ENCODE results near the gene BST1.
"Not testable (repeated sequence)": the region's sequence is repeated elsewhere in the genome, so short reads cannot be mapped to it uniquely, and the experiment has no call there.

The BST1 gene

DNA sequence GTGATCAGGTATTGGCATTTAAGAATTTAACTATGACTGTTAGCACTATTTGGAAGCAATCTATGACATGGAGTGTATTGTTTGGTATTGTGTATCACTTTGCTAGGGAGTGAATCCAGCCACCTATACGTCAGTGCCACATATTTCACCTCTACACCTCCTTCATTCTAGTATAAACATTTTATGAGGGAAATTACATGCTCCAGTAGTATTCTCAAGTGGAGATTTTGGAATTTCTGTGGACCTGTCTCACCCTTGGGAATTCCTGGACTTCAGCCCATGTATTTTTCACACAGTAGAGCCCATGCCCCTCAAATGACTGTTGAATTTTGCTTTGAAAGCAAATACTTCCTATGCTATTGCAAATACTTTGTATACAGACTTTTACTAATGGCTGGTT lies 11.3 kb downstream of the BST1 start:
- no peak for DNase-seq

DNA sequence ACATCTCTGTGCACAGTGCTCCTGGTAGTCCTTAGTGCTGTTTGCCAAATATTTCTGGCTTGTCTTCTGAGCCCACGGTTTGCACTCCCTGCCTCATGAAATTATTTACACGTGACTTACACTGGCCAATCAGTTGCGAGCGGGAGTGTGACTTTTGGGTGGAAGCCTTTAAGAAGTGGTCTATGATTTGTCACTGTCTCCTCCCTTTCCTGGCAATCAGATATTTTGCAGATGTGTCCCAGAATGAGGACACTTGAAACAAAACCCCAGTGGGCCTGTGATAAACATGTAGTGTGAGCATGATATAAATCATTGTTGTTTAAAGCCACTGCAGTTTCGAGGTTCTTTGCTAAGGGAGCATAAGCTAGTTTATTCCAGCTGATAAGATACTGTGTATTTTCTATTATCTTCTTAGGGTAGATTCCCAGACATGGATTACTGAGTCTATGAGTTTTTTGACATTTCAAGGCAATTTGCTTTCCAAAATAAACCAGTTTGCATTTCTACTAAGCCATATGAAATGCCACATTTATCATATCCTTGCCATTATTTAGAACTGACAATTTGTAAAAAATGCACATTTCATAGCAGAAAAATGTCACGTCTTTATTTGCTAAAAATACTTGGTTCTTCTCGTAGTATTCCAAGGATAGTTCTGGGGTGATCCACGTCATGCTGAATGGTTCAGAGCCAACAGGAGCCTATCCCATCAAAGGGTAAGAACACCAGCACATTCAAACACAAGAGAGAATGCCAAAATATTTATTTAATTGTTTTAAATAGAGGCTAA lies 12.0 kb downstream of the BST1 start:
- DNase-seq = no peak

DNA sequence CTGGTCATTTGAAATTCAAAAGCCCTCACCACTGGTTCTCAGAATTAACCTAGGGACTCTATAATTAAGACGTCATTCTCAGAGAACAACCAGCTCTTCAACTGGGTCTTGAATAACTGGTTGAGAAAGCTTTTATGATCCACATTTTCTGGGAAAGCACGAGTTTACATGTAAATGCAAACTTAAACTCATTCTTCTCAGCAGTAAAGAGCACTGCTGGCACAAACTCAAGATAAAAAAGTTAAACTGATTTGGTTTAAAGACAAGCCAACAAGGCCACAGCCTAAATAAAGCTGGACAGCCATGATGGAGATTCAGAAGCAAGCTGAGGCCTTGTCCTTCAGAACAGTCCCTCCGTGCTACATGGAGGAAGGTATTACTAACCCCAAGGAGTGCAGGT lies 13.2 kb downstream of the BST1 start:
- DNase-seq = no peak

DNA sequence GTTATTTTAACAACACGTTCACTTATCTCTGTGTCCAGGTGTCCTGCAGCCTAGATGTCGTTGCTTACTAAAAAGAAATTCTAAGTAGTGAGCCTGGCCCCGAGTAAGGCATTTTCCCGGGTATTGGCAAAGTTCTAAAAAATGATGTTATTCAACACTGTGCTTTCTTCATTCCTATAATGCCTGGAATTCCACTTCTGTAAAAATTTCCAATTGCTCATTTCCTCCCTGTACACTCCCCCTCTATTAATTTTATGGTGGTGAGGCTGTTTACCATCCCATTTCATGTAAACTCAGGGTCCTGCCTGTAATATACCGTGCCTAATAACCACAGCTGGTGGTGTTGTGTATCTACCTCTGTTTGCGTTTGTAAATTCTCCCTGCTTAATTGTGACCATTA lies 14.2 kb downstream of the BST1 start:
- no peak for DNase-seq

DNA sequence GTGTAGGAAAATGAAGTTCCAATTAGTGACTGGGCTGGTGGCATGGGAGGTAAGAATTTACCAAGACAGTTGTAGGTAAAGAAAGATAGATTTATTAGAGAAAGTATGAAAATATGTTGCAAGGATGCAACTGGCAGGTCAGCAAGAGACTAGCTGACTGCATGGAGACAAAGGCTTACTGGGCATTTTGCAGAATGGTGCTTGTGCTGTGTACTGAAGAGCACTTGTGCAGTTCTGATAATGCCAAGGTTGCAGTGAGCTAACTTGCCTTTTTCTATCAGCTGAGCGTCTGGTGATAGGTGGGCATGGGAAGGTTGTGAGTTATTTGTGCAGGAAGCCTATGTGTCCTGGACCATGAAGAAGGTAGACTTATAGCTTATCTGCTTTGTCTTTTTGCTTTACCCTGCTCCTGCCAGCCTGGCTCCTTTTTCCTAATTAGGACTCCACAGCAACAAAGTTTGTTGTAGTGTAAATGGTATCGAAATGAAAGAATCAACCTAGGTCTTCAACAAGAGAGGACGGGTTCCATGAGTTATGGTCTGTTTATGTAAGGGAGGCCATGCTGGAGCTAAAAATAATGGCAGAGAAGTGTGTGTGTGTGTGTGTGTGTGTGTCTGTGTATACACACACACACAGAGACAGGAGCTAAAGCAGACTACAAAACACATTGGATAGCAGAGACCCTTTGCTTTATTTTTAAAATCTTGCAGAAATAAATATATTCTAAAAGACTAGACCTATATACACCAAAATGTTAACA lies 15.0 kb downstream of the BST1 start:
- DNase-seq = no peak

- DNase-seq = no peak
Measured at GRCh38 chr4:15718465-15718864, 15.6 kb downstream of the BST1 start.

DNA sequence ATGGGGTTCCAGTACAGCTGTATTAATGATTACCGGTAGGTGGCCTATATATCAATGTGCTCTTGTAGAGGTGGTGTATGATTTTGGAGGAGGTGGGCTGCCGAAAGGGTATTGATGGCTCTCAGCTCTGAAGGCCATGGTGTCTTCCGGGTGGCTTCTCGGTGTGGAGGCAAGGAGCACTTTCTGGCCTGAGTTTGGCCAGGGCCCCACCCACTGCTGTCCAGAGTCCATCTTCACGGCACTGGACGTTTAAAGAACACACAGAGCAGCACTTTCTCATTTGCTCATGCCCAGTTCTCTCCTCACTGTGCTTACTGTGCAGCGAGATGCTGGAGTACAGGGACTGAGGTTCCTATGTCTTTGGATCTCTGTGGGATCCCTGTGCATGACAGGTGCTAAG lies 16.1 kb downstream of the BST1 start:
- DNase-seq = no peak

- DNase-seq = no peak
Measured at GRCh38 chr4:15719506-15719905, 16.6 kb downstream of the BST1 start.

DNA sequence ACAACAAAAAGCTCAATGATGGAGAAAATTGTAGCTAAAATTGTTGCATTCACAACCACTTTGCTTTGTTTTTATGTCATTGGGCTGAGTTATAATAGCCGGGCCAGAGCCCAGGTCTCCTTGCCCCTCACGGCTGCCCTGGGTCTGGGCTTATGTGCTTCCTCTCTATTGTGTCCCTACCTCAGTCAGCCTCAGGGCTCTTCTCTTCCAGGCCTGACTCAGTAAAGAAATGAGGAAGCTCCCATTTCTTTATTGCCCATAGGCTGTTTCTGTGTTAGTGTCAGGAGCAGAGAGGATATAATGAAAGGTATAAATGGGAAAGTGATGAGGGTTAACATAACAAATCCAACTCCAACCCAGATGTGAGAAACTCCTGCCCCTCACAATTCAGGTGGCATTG lies 18.0 kb downstream of the BST1 start:
- no peak for DNase-seq

GRCh38 chr4:15725608-15726007 lies 22.7 kb downstream of the BST1 start:
- DNase-seq = no peak

- peak in 1 of 2 experiments; percentile 12 for DNase-seq
Measured at GRCh38 chr4:15729910-15730533, 27.2 kb downstream of the BST1 start.

GRCh38 chr4:15733061-15733460 lies 30.2 kb downstream of the BST1 start:
- DNase-seq = not testable (repeated sequence)

DNA sequence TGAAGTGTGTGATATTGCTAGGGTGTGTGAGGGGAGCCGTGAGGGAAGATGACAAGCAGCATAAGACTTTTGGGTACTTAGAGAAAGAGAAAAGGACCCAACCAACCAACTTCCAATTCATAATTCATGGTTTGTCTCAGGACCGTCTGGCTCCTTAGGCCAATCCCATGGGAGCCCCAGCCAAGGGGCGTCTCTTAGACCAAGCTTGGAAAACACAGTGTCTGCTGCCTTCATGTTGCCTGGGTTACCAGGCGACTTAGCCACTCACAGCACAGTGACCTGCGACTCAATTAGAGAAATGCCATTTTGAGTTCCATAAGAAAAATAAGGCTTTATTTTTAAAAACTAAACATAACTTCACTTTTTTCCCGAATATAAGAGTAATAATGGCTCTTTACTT lies 32.7 kb downstream of the BST1 start:
- no peak for DNase-seq

DNA sequence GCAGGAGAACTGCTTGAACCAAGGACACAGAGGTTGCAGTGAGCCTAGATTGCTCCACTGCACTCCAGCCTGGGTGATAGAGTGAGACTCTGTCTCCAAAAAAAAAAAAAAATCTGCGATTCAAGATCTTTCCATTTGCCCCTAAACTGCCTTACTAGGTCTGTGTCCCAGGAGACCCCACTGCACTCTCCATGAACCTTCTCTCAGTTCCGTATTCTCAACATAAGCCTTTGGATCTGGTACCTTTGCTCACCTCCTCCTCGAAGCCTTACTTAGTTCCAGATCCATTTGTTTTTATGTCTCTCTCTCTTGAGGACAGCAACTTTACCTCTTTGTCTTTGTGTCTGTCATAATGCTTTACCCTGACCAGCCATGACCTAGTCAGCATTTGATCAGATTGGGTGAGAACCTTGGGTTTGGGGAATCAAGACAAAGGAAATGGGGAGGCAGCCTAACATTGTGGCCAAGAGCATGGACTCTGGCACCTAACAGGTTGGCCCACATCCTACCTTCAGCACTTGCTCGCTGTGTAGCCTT lies 33.7 kb downstream of the BST1 start:
- DNase-seq = no peak

DNA sequence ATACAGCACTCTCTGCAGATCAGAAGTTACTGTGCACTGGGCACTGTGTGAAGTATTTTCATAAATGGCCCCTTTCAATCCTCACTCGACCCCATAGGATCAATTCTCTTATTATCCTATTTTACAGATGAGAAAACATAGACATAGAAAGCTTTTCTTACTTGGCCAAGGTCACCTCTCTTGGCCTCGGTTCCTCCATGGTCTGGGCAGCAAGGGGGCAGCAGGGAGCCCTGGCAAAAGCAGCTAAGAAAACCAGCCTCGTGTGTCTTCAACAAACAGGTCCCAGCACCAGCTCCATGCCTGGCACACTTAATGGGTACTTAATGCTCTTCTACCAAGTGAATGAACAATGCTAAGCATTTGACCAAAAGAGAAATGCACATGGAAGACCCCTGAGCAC lies 34.4 kb downstream of the BST1 start:
- DNase-seq = no peak

DNA sequence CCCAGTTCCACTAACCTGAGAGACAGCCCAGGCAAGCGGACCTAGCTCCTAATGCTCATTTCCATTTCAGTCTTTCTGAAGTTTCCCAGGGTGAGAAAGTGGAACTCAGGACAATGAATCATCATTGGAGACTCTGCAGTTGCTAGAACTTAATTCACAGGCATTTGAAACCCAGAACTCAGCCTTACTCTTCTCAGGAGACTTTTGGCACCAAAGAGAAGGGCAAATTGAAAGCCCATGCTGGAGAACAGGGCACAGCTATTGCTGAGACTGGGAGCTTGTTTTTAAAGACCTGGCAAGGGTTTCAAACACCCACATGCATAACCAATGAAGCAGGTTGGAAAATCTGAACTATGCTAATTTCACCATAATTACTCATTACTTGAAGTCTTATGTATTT lies 36.0 kb downstream of the BST1 start:
- DNase-seq = peak; percentile 9 to 20

GRCh38 chr4:15740764-15741404 lies 38.0 kb downstream of the BST1 start:
- DNase-seq = no peak

GRCh38 chr4:15742083-15742582 lies 39.3 kb downstream of the BST1 start:
- DNase-seq = no peak

- no peak for DNase-seq
Measured at GRCh38 chr4:15742637-15743036, 39.8 kb downstream of the BST1 start.

DNA sequence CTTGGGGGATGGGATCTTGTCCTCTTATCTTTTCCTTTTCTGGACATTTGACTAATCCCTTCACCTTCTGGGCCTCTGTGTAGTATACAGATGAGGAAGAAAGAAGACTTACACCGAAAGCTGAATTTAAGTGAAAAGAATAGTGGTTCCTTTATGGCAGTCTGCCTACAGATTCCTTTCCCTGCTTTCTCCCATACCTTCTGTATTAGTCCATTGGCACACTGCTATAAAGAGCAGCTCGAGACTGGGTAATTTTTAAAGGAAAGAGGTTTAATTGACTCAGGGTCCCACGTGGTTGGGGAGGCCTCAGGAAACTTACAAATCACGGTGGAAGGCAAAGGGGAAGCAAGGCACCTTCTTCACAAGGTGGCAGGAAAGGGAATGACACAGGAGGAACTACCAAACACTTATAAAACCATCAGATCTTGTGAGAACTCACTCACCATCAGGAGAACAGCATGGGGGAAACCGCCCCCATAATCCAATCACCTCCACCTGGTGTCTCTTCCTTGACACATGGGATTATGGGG lies 41.2 kb downstream of the BST1 start:
- DNase-seq = no peak

- DNase-seq = no peak
Measured at GRCh38 chr4:15746110-15746509, 43.2 kb downstream of the BST1 start.

- DNase-seq = no peak
Measured at GRCh38 chr4:15749001-15749400, 46.1 kb downstream of the BST1 start.

GRCh38 chr4:15751153-15751552 lies 48.3 kb downstream of the BST1 start:
- no peak for DNase-seq

Data from activated CD4-positive, alpha-beta T cell treated with anti-CD3 and anti-CD28 coated beads, Interleukin-2, amount 50 U/mL, for 48 hours (primary cell).